ENCODE results near the gene RIMBP2.

Gene RIMBP2

GRCh38 chr12:130611026-130611905 is 104.8 kb downstream of the RIMBP2 start:
- Histone ChIP-seq H3K4me1 (ENCODE audit: control insufficient read depth in 2 of 2, insufficient read depth in 2 of 2, low read length in 2 of 2) (no peaks in the 10 kb centered on the region), H3K4me3 (ENCODE audit: low read length in 2 of 2) (no peak overlapping the region), H3K36me3 (ENCODE audit: control insufficient read depth in 2 of 2, insufficient read depth in 2 of 2, low read length in 2 of 2) (no peaks in the 10 kb centered on the region), H3K27me3 (ENCODE audit: control insufficient read depth in 2 of 2, insufficient read depth in 2 of 2, low read length in 2 of 2) (no peaks in the 10 kb centered on the region), H3K27ac (ENCODE audit: low read depth in 2 of 2, low read length in 2 of 2) (no peak overlapping the region), H3K9me3 (ENCODE audit: control insufficient read depth in 2 of 2, low read length in 2 of 2) (no peaks in the 10 kb centered on the region), H3K9ac (ENCODE audit: low read depth in 1 of 2, low read length in 2 of 2) (no peak overlapping the region)

- H3K27ac ChIP-seq (ENCODE audit: low read depth in 2 of 2, low read length in 2 of 2) = no peak overlapping the region
- H3K4me1 ChIP-seq (ENCODE audit: control insufficient read depth in 2 of 2, insufficient read depth in 2 of 2, low read length in 2 of 2) = no peaks in the 10 kb centered on the region
- H3K36me3 ChIP-seq (ENCODE audit: control insufficient read depth in 2 of 2, insufficient read depth in 2 of 2, low read length in 2 of 2) = no peaks in the 10 kb centered on the region
- H3K9me3 ChIP-seq (ENCODE audit: control insufficient read depth in 2 of 2, low read length in 2 of 2) = no peaks in the 10 kb centered on the region
- no peaks in the 10 kb centered on the region for H3K27me3 ChIP-seq (ENCODE audit: control insufficient read depth in 2 of 2, insufficient read depth in 2 of 2, low read length in 2 of 2)
- H3K4me3 ChIP-seq (ENCODE audit: low read length in 2 of 2) = no peak overlapping the region
- no peak overlapping the region for H3K9ac ChIP-seq (ENCODE audit: low read depth in 1 of 2, low read length in 2 of 2)
Measured at GRCh38 chr12:130609966-130610365, 106.1 kb downstream of the RIMBP2 start.

GRCh38 chr12:130608831-130609230 is 107.3 kb downstream of the RIMBP2 start:
- Histone ChIP-seq H3K36me3 (ENCODE audit: control insufficient read depth in 2 of 2, insufficient read depth in 2 of 2, low read length in 2 of 2) (no peaks in the 10 kb centered on the region), H3K9ac (ENCODE audit: low read depth in 1 of 2, low read length in 2 of 2) (no peak overlapping the region), H3K9me3 (ENCODE audit: control insufficient read depth in 2 of 2, low read length in 2 of 2) (no peaks in the 10 kb centered on the region), H3K27ac (ENCODE audit: low read depth in 2 of 2, low read length in 2 of 2) (no peak overlapping the region), H3K4me1 (ENCODE audit: control insufficient read depth in 2 of 2, insufficient read depth in 2 of 2, low read length in 2 of 2) (no peaks in the 10 kb centered on the region), H3K4me3 (ENCODE audit: low read length in 2 of 2) (no peak overlapping the region), H3K27me3 (ENCODE audit: control insufficient read depth in 2 of 2, insufficient read depth in 2 of 2, low read length in 2 of 2) (no peaks in the 10 kb centered on the region)

GRCh38 chr12:130608132-130608531 is 108.0 kb downstream of the RIMBP2 start:
- H3K4me3 ChIP-seq (ENCODE audit: low read length in 2 of 2) = no peak overlapping the region
- no peak overlapping the region for H3K9ac ChIP-seq (ENCODE audit: low read depth in 1 of 2, low read length in 2 of 2)
- H3K36me3 ChIP-seq (ENCODE audit: control insufficient read depth in 2 of 2, insufficient read depth in 2 of 2, low read length in 2 of 2) = no peaks in the 10 kb centered on the region
- no peaks in the 10 kb centered on the region for H3K9me3 ChIP-seq (ENCODE audit: control insufficient read depth in 2 of 2, low read length in 2 of 2)
- H3K27ac ChIP-seq (ENCODE audit: low read depth in 2 of 2, low read length in 2 of 2) = no peak overlapping the region
- H3K27me3 ChIP-seq (ENCODE audit: control insufficient read depth in 2 of 2, insufficient read depth in 2 of 2, low read length in 2 of 2) = no peaks in the 10 kb centered on the region
- H3K4me1 ChIP-seq (ENCODE audit: control insufficient read depth in 2 of 2, insufficient read depth in 2 of 2, low read length in 2 of 2) = no peaks in the 10 kb centered on the region

DNA sequence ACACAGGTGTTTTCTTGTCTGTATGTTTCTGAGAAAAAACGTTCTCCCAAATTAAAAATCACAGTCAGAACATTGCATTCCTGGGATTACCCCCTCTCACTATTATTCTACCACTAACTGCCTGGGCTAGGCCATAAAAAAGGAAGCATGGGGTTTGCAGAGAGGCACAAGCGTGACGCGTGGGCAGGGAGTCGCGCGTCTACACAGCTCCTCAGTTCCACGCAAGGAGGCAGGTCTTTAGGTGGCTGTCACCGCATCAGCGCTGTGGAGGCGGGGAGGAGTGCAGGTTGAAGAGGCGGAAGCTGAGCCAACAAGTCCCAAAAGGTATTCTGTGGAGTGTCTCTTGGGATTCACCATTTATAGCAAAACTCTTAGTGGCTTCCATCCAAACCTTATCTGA is 109.9 kb downstream of the RIMBP2 start:
- no peak overlapping the region for H3K4me3 ChIP-seq (ENCODE audit: low read length in 2 of 2)
- no peaks in the 10 kb centered on the region for H3K4me1 ChIP-seq (ENCODE audit: control insufficient read depth in 2 of 2, insufficient read depth in 2 of 2, low read length in 2 of 2)
- no peaks in the 10 kb centered on the region for H3K36me3 ChIP-seq (ENCODE audit: control insufficient read depth in 2 of 2, insufficient read depth in 2 of 2, low read length in 2 of 2)
- H3K27me3 ChIP-seq (ENCODE audit: control insufficient read depth in 2 of 2, insufficient read depth in 2 of 2, low read length in 2 of 2) = no peaks in the 10 kb centered on the region
- no peak overlapping the region for H3K27ac ChIP-seq (ENCODE audit: low read depth in 2 of 2, low read length in 2 of 2)
- no peak overlapping the region for H3K9ac ChIP-seq (ENCODE audit: low read depth in 1 of 2, low read length in 2 of 2)
- H3K9me3 ChIP-seq (ENCODE audit: control insufficient read depth in 2 of 2, low read length in 2 of 2) = no peaks in the 10 kb centered on the region

GRCh38 chr12:130603396-130603965 is 112.6 kb downstream of the RIMBP2 start:
- H3K4me3 ChIP-seq (ENCODE audit: low read length in 2 of 2) = no peak overlapping the region

DNA sequence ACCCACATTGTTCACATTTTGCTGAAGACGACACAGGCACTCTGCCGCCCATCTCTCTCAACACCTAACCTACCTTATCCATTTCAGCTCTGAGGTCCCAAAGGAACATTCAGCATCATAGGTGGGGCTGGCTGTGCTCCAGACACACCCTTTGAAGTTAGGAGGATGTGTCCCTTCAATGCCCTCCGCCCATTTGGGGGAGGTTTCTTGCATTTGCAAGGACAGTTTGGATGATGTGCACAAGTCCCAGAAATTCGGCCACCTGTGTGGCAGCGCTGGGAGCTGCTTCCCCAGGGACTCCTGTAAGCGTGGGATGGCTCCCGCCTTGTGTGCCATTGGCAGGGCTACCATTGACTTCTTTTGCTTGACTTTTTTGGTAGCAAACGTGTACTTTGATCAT is 113.8 kb downstream of the RIMBP2 start:
- H3K9me3 ChIP-seq (ENCODE audit: control insufficient read depth in 2 of 2, low read length in 2 of 2) = peaks cover 0 to 5% of the 10 kb centered on the region in 2 donors
- H3K9ac ChIP-seq (ENCODE audit: low read depth in 1 of 2, low read length in 2 of 2) = no peak overlapping the region
- no peak overlapping the region for H3K27ac ChIP-seq (ENCODE audit: low read depth in 2 of 2, low read length in 2 of 2)
- no peaks in the 10 kb centered on the region for H3K4me1 ChIP-seq (ENCODE audit: control insufficient read depth in 2 of 2, insufficient read depth in 2 of 2, low read length in 2 of 2)
- no peak overlapping the region for H3K4me3 ChIP-seq (ENCODE audit: low read length in 2 of 2)
- H3K27me3 ChIP-seq (ENCODE audit: control insufficient read depth in 2 of 2, insufficient read depth in 2 of 2, low read length in 2 of 2) = no peaks in the 10 kb centered on the region
- no peaks in the 10 kb centered on the region for H3K36me3 ChIP-seq (ENCODE audit: control insufficient read depth in 2 of 2, insufficient read depth in 2 of 2, low read length in 2 of 2)

More at GRCh38 chr12:130603396-130603965, 112.6 kb downstream of the RIMBP2 start:
- no peaks in the 10 kb centered on the region for H3K36me3 ChIP-seq (ENCODE audit: control insufficient read depth in 2 of 2, insufficient read depth in 2 of 2, low read length in 2 of 2)
- H3K9ac ChIP-seq (ENCODE audit: low read depth in 1 of 2, low read length in 2 of 2) = no peak overlapping the region
- no peak overlapping the region for H3K27ac ChIP-seq (ENCODE audit: low read depth in 2 of 2, low read length in 2 of 2)
- no peaks in the 10 kb centered on the region for H3K27me3 ChIP-seq (ENCODE audit: control insufficient read depth in 2 of 2, insufficient read depth in 2 of 2, low read length in 2 of 2)
- no peaks in the 10 kb centered on the region for H3K4me1 ChIP-seq (ENCODE audit: control insufficient read depth in 2 of 2, insufficient read depth in 2 of 2, low read length in 2 of 2)
- H3K9me3 ChIP-seq (ENCODE audit: control insufficient read depth in 2 of 2, low read length in 2 of 2) = no peaks in the 10 kb centered on the region

- Histone ChIP-seq H3K9ac (ENCODE audit: low read depth in 1 of 2, low read length in 2 of 2) (no peak overlapping the region), H3K27ac (ENCODE audit: low read depth in 2 of 2, low read length in 2 of 2) (no peak overlapping the region), H3K4me3 (ENCODE audit: low read length in 2 of 2) (no peak overlapping the region), H3K9me3 (ENCODE audit: control insufficient read depth in 2 of 2, low read length in 2 of 2) (peaks cover 0 to 5% of the 10 kb centered on the region in 2 donors), H3K27me3 (ENCODE audit: control insufficient read depth in 2 of 2, insufficient read depth in 2 of 2, low read length in 2 of 2) (no peaks in the 10 kb centered on the region), H3K4me1 (ENCODE audit: control insufficient read depth in 2 of 2, insufficient read depth in 2 of 2, low read length in 2 of 2) (no peaks in the 10 kb centered on the region), H3K36me3 (ENCODE audit: control insufficient read depth in 2 of 2, insufficient read depth in 2 of 2, low read length in 2 of 2) (no peaks in the 10 kb centered on the region)
Measured at GRCh38 chr12:130601327-130601726, 114.8 kb downstream of the RIMBP2 start.

GRCh38 chr12:130596241-130596640 is 119.9 kb downstream of the RIMBP2 start:
- no peaks in the 10 kb centered on the region for H3K36me3 ChIP-seq (ENCODE audit: control insufficient read depth in 2 of 2, insufficient read depth in 2 of 2, low read length in 2 of 2)
- no peak overlapping the region for H3K27ac ChIP-seq (ENCODE audit: low read depth in 2 of 2, low read length in 2 of 2)
- H3K4me3 ChIP-seq (ENCODE audit: low read length in 2 of 2) = no peak overlapping the region
- no peaks in the 10 kb centered on the region for H3K4me1 ChIP-seq (ENCODE audit: control insufficient read depth in 2 of 2, insufficient read depth in 2 of 2, low read length in 2 of 2)
- H3K9me3 ChIP-seq (ENCODE audit: control insufficient read depth in 2 of 2, low read length in 2 of 2) = peaks cover 2 to 5% of the 10 kb centered on the region in 2 donors
- no peaks in the 10 kb centered on the region for H3K27me3 ChIP-seq (ENCODE audit: control insufficient read depth in 2 of 2, insufficient read depth in 2 of 2, low read length in 2 of 2)
- no peak overlapping the region for H3K9ac ChIP-seq (ENCODE audit: low read depth in 1 of 2, low read length in 2 of 2)

- H3K4me3 ChIP-seq (ENCODE audit: low read length in 2 of 2) = no peak overlapping the region
- no peaks in the 10 kb centered on the region for H3K4me1 ChIP-seq (ENCODE audit: control insufficient read depth in 2 of 2, insufficient read depth in 2 of 2, low read length in 2 of 2)
- H3K9ac ChIP-seq (ENCODE audit: low read depth in 1 of 2, low read length in 2 of 2) = no peak overlapping the region
- no peak overlapping the region for H3K27ac ChIP-seq (ENCODE audit: low read depth in 2 of 2, low read length in 2 of 2)
- no peaks in the 10 kb centered on the region for H3K27me3 ChIP-seq (ENCODE audit: control insufficient read depth in 2 of 2, insufficient read depth in 2 of 2, low read length in 2 of 2)
- H3K9me3 ChIP-seq (ENCODE audit: control insufficient read depth in 2 of 2, low read length in 2 of 2) = peaks cover 2 to 5% of the 10 kb centered on the region in 2 donors
- H3K36me3 ChIP-seq (ENCODE audit: control insufficient read depth in 2 of 2, insufficient read depth in 2 of 2, low read length in 2 of 2) = no peaks in the 10 kb centered on the region
Measured at GRCh38 chr12:130595566-130595965, 120.5 kb downstream of the RIMBP2 start.
